ENCODE measurements around the gene HRCT1. TPM values are rescaled to one million over a fixed set of nuclear protein-coding genes. Genes with fewer than 3 reads are reported as not detected.

HRCT1 gene
- polyA plus RNA-seq, 1 donor from 2014 or later: not detected

- H3K27ac ChIP-seq (ENCODE audit: low read length): no peak within 1 kb of the TSS
- H3F3A ChIP-seq (ENCODE audit: insufficient read depth, low read length, poor library complexity, severe bottlenecking): no peaks in the 10 kb centered on the region
- H3K9me3 ChIP-seq (ENCODE audit: low read length): no peaks in the 10 kb centered on the region
- H3K4me2 ChIP-seq (ENCODE audit: low read length): no peak within 1 kb of the TSS
- H3K4me3 ChIP-seq (ENCODE audit: low read length): no peak within 1 kb of the TSS
- H2AFZ ChIP-seq (ENCODE audit: low read depth, low read length): no peak within 1 kb of the TSS
- H3K36me3 ChIP-seq (ENCODE audit: insufficient read depth, low read length): no peaks in the 10 kb centered on the region
- no peaks in the 10 kb centered on the region for H3K27me3 ChIP-seq (ENCODE audit: insufficient read depth, low read depth, low read length)
- no peaks in the 10 kb centered on the region for H4K20me1 ChIP-seq (ENCODE audit: insufficient read depth)
- H3K79me2 ChIP-seq (replicated peaks; ENCODE audit: insufficient read depth, low read length): no peaks in the 10 kb centered on the region
- TF ChIP-seq REST (IDR thresholded peaks at IDR 0.05; ENCODE audit: borderline replicate concordance) (no peak), SMC3 (conservative IDR thresholded peaks at IDR 0.05; ENCODE audit: poor library complexity) (no peak), MXI1 (conservative IDR thresholded peaks at IDR 0.05; ENCODE audit: poor library complexity, severe bottlenecking) (no peak), RAD21 (conservative IDR thresholded peaks at IDR 0.05) (no peak), CTCF (IDR thresholded peaks at IDR 0.05; ENCODE audit: poor library complexity, severe bottlenecking) (no peak), EZH2 (IDR thresholded peaks at IDR 0.05; ENCODE audit: borderline replicate concordance, insufficient read depth, low read length, poor library complexity, severe bottlenecking) (no peak), EP300 (conservative IDR thresholded peaks at IDR 0.05; ENCODE audit: poor library complexity, severe bottlenecking) (no peak), TAF1 (IDR thresholded peaks at IDR 0.05; ENCODE audit: low read depth) (no peak), POLR2AphosphoS5 (IDR thresholded peaks at IDR 0.05) (no peak)
- H3K9ac ChIP-seq (ENCODE audit: low read length): no peak within 1 kb of the TSS
- no peaks in the 10 kb centered on the region for H3K9me2 ChIP-seq (ENCODE audit: insufficient read depth, low read length)
These were observed 3.3 kb downstream of the HRCT1 start, which contains the start of gene SPAAR for GRCh38 chr9:35909274-35909673. Gene SPAAR, plus strand, starts transcription at chr9:35909490. Its CDS starts 974 bp downstream, at chr9:35910464.

- Histone ChIP-seq H3K27ac (ENCODE audit: low read length) (no peak overlapping the region), H3K79me2 (replicated peaks; ENCODE audit: insufficient read depth, low read length) (no peaks in the 10 kb centered on the region), H3K4me3 (ENCODE audit: low read length) (no peak overlapping the region), H3K27me3 (ENCODE audit: insufficient read depth, low read depth, low read length) (no peaks in the 10 kb centered on the region), H4K20me1 (ENCODE audit: insufficient read depth) (no peaks in the 10 kb centered on the region), H3K9ac (ENCODE audit: low read length) (no peak overlapping the region), H3K36me3 (ENCODE audit: insufficient read depth, low read length) (no peaks in the 10 kb centered on the region), H3F3A (ENCODE audit: insufficient read depth, low read length, poor library complexity, severe bottlenecking) (no peaks in the 10 kb centered on the region), H3K4me2 (ENCODE audit: low read length) (no peak overlapping the region), H3K9me2 (ENCODE audit: insufficient read depth, low read length) (no peaks in the 10 kb centered on the region), H2AFZ (ENCODE audit: low read depth, low read length) (no peak overlapping the region), H3K9me3 (ENCODE audit: low read length) (no peaks in the 10 kb centered on the region)
- TF ChIP-seq POLR2AphosphoS5 (IDR thresholded peaks at IDR 0.05) (no peak), MXI1 (conservative IDR thresholded peaks at IDR 0.05; ENCODE audit: poor library complexity, severe bottlenecking) (no peak), REST (IDR thresholded peaks at IDR 0.05; ENCODE audit: borderline replicate concordance) (no peak), RAD21 (conservative IDR thresholded peaks at IDR 0.05) (no peak), SMC3 (conservative IDR thresholded peaks at IDR 0.05; ENCODE audit: poor library complexity) (no peak), TAF1 (IDR thresholded peaks at IDR 0.05; ENCODE audit: low read depth) (no peak), EP300 (conservative IDR thresholded peaks at IDR 0.05; ENCODE audit: poor library complexity, severe bottlenecking) (no peak), CTCF (IDR thresholded peaks at IDR 0.05; ENCODE audit: poor library complexity, severe bottlenecking) (no peak), EZH2 (IDR thresholded peaks at IDR 0.05; ENCODE audit: borderline replicate concordance, insufficient read depth, low read length, poor library complexity, severe bottlenecking) (no peak)
These were observed 3.9 kb downstream of the HRCT1 start for GRCh38 chr9:35909687-35910612.
